Amygdala (tissue), 56 donors: ENCODE data around the gene FETUB.
"Not testable (repeated sequence)": the region's sequence is repeated elsewhere in the genome, so short reads cannot be mapped to it uniquely, and the experiment has no call there.

Experiments used
- DNase-seq, 56 donors: peaks; one replicate each; lab custom pipeline; 2025; lab: John Stamatoyannopoulos, UW

Gene FETUB

GRCh38 chr3:186665625-186666188 lies 25.5 kb downstream of the FETUB start, which contains the start of gene HRG:
HRG (plus strand) TSS chr3:186666014; CDS start chr3:186666032, 18 bp downstream.
- no peak for DNase-seq

DNA sequence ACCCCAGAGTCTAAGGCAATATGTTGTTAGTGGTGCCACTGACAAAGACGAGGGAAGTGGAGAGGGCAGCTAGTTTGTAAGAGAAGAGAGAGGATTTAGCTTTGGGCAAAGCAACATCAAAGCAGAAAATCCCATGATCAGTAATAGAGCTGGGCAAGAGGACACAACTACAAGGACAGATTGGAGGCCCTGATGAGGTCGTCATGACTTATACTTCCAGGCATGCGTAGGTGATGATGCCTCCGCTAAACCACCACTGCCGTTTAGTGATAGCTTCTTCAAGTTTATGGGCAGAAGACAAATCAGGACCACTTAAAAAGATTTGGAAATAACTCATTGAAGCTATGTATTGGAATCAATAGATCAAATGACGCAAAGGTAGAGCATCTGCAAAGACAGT lies 28.2 kb downstream of the FETUB start:
- no peak for DNase-seq

DNA sequence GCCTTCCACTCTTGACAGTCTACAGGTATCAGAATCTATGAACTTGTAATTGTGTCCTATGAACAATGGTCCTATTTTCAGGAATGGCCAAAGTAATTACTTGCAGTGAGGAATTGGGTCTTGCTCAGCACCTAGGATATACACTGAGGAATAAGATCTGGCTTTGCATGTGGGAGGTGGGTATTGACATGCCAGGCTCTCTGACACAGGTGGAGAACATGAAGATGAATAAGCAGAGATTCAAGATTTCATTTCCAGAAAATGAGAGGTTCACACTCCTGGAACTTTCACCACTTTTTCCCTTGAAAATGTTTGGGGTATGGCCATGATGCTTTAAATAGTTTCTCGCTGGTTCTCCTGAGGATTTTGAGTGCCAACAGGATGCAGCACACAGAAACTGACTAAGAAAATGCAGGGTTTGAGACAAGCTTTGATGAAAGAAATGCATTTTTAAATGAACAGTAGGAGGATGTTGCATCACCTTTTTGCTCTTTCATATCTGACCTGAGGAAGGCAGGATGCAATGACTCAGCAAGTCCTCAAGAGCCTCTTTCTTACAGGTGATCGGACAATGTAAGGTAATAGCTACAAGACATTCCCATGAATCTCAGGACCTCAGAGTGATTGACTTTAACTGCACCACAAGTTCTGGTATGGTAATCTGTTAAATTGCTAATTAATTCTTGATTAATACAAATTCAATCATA lies 29.3 kb downstream of the FETUB start:
- no peak for DNase-seq

DNA sequence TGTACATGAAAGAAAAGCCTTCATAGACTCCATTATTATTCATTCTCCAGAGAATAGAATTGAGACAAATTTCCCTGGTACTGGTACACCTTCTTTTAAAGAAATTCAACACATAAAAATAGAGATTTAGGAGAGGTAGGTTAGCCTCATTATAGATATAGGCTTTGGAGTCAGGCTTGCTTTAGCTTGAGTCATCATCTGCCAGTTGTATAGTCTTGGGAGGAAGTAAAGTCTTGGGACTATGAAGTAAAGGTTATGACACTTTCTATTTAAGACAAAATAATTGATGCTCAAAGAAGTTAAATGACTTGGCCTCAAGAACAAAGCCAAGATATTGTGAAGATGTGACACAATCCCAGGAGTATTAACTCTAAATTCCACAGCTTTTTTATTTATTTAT lies 30.0 kb downstream of the FETUB start:
- DNase-seq: no peak

- DNase-seq: no peak
These were observed 30.9 kb downstream of the FETUB start for GRCh38 chr3:186671051-186671450.

DNA sequence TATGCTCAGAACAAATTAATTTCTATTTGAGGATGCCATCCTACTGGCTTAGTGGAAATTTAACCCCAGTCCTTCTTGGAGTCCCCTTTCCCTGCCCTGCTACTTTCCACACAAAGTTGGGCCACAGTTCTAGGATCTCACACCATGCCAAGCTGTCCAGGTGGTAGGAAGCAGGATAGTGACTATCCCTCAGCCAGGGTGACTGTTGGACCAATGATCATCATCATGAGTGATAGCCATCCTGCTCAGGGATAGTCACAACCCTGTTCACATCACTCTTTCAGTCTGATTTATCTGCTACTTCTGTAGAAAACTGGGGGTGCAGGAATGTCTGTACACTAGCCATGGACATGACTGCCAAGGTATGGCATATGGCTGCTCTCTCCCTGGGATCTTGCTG lies 38.4 kb downstream of the FETUB start:
- DNase-seq: no peak

DNA sequence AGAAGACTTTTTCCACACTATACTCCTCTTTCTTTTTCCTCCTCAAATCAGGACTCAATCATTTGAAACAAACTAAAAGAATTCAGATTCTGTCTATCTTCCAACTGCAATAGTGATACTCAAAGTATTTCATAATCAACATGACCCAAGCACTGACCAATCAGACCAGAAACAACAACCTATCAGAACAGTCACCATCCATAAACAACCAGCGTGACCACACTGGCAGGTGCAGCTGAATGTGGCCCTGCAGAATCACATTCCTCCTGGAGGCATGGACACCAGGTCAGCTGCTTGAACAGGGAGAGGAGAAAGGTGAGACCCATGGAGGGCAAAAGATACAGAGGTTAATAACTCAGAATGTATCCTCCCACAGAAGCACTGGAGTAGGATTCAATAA lies 39.0 kb downstream of the FETUB start:
- no peak for DNase-seq

DNA sequence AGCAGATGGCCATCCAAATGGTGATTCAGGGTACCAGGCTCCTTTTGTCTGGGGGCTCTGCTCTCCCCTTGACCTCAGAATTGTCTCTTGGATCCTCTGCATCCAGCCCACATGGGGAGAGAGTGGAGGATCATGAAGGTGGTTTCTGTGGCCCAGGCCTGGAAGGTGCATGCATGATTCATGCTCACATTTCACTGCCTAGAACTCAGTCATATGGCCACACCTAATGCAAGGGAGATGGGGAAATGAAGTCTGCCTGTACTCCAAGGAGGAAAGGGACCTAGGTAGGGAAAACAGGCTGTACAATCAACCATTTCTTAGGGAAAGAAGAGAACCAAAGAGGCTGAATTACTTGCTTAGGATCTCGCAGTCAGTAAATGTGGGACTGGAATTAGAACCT lies 40.7 kb downstream of the FETUB start:
- DNase-seq: no peak

DNA sequence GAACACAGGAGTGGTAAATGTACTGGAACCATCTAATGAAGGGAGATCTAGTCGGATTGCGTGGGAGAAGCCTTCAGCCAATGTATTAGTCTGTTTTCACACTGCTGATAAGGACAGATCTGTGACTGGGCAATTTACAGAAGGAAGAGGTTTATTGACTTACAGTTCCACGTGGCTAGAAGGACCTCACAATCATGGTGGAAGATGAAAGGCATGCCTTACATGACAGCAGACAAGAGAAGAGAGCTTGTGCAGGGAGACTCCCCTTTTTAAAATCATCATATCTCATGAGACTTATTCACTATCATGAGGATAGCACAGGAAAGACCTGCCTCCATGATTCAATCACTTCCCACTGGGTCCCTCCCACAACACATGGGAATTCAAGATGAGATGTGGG lies 42.6 kb downstream of the FETUB start:
- no peak for DNase-seq

DNA sequence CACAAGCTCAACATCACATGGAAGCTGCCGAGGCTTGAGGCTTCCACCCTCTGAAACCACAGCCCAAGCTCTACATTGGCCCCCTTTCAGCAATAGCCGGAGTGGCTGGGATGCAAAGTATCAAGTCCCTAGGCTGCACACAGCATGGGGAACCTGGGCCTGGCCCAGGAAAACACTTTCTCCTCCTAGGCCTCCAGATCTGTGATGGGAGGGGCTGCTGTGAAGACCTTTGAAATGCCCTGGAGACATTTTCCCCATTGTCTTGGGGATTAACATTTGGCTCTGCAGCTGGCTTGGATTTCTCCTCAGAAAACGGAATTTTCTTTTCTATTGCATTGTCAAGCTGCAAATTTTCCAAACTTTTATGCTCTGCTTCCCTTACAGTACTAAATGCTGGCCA lies 43.8 kb downstream of the FETUB start:
- DNase-seq: no peak

- not testable (repeated sequence) for DNase-seq
These were observed 46.3 kb downstream of the FETUB start for GRCh38 chr3:186686475-186686874.

DNA sequence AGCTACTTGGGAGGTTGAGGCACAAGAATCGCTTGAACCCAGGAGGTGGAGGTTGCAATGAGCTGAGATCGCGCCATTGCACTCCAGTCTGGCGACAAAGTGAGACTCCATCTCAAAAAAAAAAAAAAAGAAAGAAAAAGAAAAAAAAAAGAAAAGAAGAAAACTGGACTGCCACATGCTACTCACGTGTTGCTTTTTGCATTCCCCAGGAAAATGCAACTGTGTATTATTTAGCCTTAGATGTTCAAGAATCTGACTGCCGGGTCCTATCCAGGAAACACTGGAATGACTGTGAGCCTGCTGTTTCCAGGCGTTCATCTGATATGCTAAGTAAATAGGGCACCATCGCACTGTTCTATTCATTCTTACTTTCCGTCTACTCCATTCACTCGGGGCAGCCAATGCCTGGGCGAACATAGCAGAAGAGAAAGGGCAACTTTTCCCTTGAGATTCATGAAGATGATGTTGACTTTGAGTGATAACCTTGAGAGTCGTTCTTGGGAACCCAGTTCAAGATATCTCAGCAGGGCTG lies 47.0 kb downstream of the FETUB start:
- no peak for DNase-seq

- DNase-seq: not testable (repeated sequence)
These were observed 50.1 kb downstream of the FETUB start for GRCh38 chr3:186690304-186690703.

GRCh38 chr3:186691676-186692075 lies 51.5 kb downstream of the FETUB start:
- no peak for DNase-seq

GRCh38 chr3:186693843-186694242 lies 53.6 kb downstream of the FETUB start:
- no peak for DNase-seq

DNA sequence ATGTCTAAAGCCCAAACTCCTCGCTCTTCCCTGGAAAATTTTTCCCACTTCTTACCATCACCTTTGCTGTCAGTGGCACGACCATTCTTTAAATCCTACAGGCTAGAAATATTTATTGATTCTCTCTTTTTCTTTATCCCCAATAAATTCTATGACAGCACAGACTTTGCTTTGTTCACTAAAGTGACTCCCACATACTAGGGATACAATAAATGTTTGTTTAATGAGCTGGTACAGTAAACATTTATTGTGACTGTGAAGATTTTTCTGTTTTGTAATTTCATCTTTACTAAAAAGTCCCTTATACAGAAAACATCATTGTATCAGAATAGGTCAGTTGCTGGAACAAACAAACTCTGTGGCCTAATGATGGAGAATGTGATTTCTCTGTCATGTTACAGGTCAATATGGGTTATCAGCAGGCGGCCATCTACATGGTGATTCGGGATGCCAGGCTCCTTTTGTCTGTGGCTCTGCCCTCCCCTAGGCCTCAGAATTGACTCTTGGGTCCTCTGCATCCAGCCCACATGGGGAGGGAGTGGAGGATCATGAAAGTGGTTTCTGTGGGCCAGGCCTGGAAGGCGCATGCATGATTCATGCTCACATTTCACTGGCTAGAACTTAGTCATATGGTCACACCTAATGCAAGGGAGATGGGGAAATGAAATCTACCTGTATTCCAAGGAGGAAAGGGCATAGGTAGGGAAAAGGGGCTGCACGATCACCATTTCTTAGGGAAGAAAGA lies 54.3 kb downstream of the FETUB start:
- no peak for DNase-seq

DNA sequence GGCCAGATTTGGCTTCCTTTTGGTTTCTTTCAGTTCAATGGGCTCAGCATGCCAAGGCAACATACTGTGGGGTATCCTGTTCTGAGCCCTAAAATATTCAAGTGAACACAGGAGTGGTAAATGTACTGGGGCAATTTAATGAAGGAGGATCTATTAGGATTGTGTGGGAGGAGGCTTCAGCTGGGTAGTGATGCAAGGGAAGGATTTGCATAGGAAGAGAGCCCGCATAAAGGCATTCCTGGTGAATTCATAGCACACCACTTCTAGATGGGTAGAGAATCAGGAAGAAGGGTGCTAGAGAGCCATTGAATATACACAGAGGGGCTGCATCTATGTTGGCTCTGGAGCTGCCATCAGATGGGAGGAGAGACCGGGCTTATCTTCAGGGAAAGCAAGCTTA lies 56.3 kb downstream of the FETUB start:
- DNase-seq: no peak

GRCh38 chr3:186697510-186697909 lies 57.3 kb downstream of the FETUB start:
- DNase-seq: no peak

DNA sequence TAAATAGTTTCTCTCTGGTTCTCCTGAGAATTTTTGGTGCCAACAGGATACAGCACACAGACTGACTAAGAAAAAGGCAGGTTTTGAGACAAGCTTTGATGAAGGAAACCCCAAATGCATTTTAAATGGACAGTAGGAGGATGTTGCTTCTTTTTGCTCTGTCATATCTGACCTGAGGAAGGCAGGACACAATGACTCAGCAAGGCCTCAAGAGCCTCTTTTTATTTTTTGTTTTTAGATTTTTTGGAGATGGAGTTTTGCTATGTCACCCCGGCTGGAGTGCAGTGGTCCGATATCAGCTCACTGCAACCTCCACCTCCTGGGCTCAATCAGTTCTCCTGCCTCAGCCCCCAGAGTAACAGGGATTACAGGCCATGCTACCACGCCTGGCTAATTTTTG lies 60.1 kb downstream of the FETUB start:
- DNase-seq: no peak

DNA sequence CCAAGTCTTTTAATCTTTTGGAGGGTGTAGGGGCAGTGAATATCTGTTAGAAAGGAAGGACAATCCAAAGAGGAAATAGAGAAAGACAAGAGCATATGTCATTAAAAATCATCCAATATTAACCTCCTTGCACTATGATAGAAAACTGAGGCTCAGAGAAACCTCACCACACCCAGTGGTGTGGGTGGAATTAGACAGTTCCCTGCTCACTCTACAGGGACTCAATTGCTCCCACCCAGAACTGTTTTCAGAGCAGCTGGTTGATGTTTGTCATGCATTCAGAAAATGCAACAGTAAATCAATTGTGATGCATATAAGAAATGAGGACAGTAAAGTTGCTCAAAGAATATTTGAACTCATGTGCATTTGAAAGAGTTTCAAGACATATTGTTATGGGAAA lies 62.3 kb downstream of the FETUB start:
- not testable (repeated sequence) for DNase-seq
